Subcutaneous adipose tissue (tissue), 4 donors: Measurements from ENCODE around the gene PRR7. TPM values are rescaled to one million over a fixed set of nuclear protein-coding genes. Genes with fewer than 3 reads are reported as not detected.

Experiments used
- total RNA-seq, 4 donors: library from RNA; depleted of rRNA; stranded (reverse); fragments of >200 nt; gene quantifications; one replicate each; pipeline ENCODE4 v1.1.0, GENCODE V29; 2016
- TF ChIP-seq, protein P1 (sequence below): fragments of 450-650 bp; IDR thresholded peaks from one replicate; pipeline ENCODE4 v1.5.1; 2016; ENCODE audit warnings: low read depth, mild to moderate bottlenecking, control low read depth, antibody characterized with exemption, moderate library complexity

Gene PRR7
- total RNA-seq, 4 donors from 2014 or later: 0.44 to 1.4 (median 0.90) TPM

- TF ChIP-seq, protein P1, sequence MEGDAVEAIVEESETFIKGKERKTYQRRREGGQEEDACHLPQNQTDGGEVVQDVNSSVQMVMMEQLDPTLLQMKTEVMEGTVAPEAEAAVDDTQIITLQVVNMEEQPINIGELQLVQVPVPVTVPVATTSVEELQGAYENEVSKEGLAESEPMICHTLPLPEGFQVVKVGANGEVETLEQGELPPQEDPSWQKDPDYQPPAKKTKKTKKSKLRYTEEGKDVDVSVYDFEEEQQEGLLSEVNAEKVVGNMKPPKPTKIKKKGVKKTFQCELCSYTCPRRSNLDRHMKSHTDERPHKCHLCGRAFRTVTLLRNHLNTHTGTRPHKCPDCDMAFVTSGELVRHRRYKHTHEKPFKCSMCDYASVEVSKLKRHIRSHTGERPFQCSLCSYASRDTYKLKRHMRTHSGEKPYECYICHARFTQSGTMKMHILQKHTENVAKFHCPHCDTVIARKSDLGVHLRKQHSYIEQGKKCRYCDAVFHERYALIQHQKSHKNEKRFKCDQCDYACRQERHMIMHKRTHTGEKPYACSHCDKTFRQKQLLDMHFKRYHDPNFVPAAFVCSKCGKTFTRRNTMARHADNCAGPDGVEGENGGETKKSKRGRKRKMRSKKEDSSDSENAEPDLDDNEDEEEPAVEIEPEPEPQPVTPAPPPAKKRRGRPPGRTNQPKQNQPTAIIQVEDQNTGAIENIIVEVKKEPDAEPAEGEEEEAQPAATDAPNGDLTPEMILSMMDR: no peak
Observed at GRCh38 chr5:177472460-177473442, 26.1 kb downstream of the PRR7 start.

- TF ChIP-seq, protein P1: no peak
Observed at GRCh38 chr5:177473443-177474001, 26.9 kb downstream of the PRR7 start, which contains the start of gene DBN1. Gene DBN1, minus strand, starts transcription at chr5:177473634. Its CDS starts 113 bp downstream, at chr5:177473521.

- TF ChIP-seq, protein P1: no peak
Observed at GRCh38 chr5:177474002-177474476, 27.4 kb downstream of the PRR7 start.

DNA sequence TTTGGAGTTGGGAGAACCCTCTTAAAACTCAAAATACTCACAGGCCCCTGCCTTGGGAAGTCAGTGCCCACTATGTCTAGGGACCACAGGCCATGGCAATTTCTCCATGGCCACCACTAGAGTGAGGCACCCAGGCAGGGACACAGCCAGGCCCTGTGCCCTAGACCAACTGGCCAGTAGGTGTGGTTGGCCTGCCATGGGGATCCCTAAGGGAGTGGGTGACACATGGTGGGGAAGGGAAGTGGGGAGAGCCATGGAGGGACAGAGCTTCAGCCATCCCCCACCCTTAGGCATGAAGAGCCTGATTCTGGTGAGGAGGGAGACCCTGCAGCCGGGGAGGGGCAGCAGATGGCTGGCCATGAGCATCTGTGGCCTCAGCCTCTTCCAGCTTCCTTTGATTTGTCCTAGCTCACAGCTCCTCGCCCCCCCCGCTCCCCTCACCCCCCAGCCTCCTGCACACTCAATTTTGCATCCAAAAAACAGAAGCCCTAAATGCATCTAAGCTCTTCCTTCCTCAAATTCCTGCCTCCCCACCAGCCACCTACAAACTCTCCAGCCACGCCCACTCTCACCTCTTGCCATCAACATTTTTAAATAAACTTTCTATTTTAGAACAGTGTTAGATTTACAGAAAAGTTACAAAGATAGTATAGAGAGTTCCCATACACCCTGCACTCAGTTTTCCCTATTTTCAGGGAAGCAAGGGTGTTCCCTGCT is 28.4 kb downstream of the PRR7 start:
- TF ChIP-seq, protein P1: no peak

DNA sequence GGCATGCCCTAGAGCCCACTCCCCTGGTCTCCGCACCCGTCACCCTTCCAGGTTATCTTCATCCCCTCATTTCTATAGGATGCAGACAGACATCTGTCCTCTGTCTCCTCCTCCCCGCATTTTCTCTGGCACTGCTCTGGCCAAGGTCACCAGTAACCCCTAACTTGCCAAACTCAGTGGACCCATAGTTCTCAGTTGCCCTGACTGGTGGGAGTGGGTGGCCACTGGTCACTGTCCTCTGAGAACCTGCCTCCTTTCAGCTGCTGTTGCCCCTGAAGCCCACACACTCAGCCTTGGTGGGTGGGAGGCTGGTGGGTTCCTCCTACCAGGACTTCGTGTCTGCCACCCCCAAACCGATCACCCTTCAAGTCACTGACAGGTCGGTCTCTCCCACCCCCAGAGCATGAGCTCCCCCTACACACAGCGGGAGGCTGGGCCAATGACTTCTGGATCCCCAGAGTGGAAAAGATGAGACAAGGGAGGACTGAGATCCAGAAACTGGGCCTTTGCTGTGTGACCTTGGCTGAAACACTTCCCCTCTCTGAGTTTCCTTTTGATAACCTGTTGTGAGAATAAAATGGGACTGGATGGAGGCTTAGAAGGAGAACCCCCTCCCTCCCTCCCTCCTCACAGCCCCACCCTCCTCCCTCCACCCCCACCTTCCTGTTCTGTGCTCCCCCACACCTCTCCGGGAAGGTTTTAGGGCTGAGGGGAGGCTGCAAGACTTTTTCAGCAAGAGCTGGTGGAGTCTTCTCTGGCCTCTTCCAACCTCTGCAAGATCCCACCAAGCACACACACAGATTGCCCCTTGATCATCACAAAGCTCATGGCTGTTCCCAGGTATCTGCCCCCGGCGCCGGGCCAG is 29.2 kb downstream of the PRR7 start:
- TF ChIP-seq, protein P1: no peak

GRCh38 chr5:177476531-177477233 is 30.1 kb downstream of the PRR7 start:
- TF ChIP-seq, protein P1: no peak
